NCI-H2196 treated with DMSO at 0.1 percent for 48 hours (cell line): Measurements from ENCODE around the gene AP3B1.

ENCODE experiments used
- DNase-seq: peaks from one replicate; lab custom pipeline; 2025; ENCODE audit not compliant: unreplicated experiment; lab: John Stamatoyannopoulos, UW

The AP3B1 gene

GRCh38 chr5:78294248-78295034, at the start of gene AP3B1:
AP3B1 (minus strand) TSS chr5:78294698; CDS start chr5:78294579, 119 bp downstream.
- peak; percentile 91 for DNase-seq

- DNase-seq = no peak
These were observed 46.9 kb upstream of the AP3B1 start for GRCh38 chr5:78341440-78341839.

GRCh38 chr5:78339617-78340436, 45.3 kb upstream of the AP3B1 start:
- DNase-seq = no peak

GRCh38 chr5:78336698-78337097, 42.2 kb upstream of the AP3B1 start:
- DNase-seq = no peak

- no peak for DNase-seq
These were observed 41.5 kb upstream of the AP3B1 start for GRCh38 chr5:78335976-78336375.

- DNase-seq = no peak
These were observed 40.3 kb upstream of the AP3B1 start for GRCh38 chr5:78334811-78335210.

- no peak for DNase-seq
These were observed 37.1 kb upstream of the AP3B1 start for GRCh38 chr5:78331523-78332080.

GRCh38 chr5:78328585-78329173, 34.2 kb upstream of the AP3B1 start:
- no peak for DNase-seq

- no peak for DNase-seq
These were observed 33.4 kb upstream of the AP3B1 start for GRCh38 chr5:78327761-78328510.

- DNase-seq = no peak
These were observed 32.4 kb upstream of the AP3B1 start for GRCh38 chr5:78326930-78327329.

- DNase-seq = no peak
These were observed 28.7 kb upstream of the AP3B1 start for GRCh38 chr5:78323241-78323640.

GRCh38 chr5:78320401-78320800, 25.9 kb upstream of the AP3B1 start:
- no peak for DNase-seq

- no peak for DNase-seq
These were observed 23.8 kb upstream of the AP3B1 start for GRCh38 chr5:78318337-78318736.

GRCh38 chr5:78317515-78317914, 23.0 kb upstream of the AP3B1 start:
- DNase-seq = no peak

GRCh38 chr5:78308703-78309102, 14.2 kb upstream of the AP3B1 start:
- DNase-seq = no peak

- no peak for DNase-seq
These were observed 6.1 kb upstream of the AP3B1 start for GRCh38 chr5:78300464-78301045.

- no peak for DNase-seq
These were observed 800 bp upstream of the AP3B1 start for GRCh38 chr5:78295035-78295961.

- no peak for DNase-seq
These were observed 649 bp downstream of the AP3B1 start for GRCh38 chr5:78293851-78294247.

- DNase-seq = no peak
These were observed 2.8 kb downstream of the AP3B1 start for GRCh38 chr5:78291687-78292086.
